H9 (cell line): Measurements from ENCODE around the gene KCNMA1. TPM values are rescaled to one million over a fixed set of nuclear protein-coding genes. Genes with fewer than 3 reads are reported as not detected.

Source experiments
- DNase-seq: peaks from one replicate; pipeline ENCODE4 v3.0.0-alpha.2; 2017
- H2AFZ ChIP-seq: one replicate; pipeline ENCODE4 v1.6.1; 2013; ENCODE audit warnings: mild to moderate bottlenecking, low read length, control low read depth, moderate library complexity
- H2AK5ac ChIP-seq: 2 replicates; pipeline ENCODE4 v1.6.1; 2013; ENCODE audit warnings: low read length, control low read depth, mixed read lengths; ENCODE audit not compliant: insufficient read length
- H2BK120ac ChIP-seq: one replicate; pipeline ENCODE4 v1.6.1; 2013; ENCODE audit warnings: low read depth, mild to moderate bottlenecking, low read length, control low read depth, inconsistent platforms; ENCODE audit not compliant: poor library complexity, severe bottlenecking
- H2BK12ac ChIP-seq: 2 replicates; pipeline ENCODE4 v1.6.1; 2013; ENCODE audit warnings: low read length, control low read depth, mixed read lengths, low read depth; ENCODE audit not compliant: insufficient read length
- H2BK15ac ChIP-seq: 2 replicates; pipeline ENCODE4 v1.6.1; 2013; ENCODE audit warnings: low read depth, low read length, control low read depth
- H2BK20ac ChIP-seq: one replicate; pipeline ENCODE4 v1.6.1; 2013; ENCODE audit warnings: low read depth, mild to moderate bottlenecking, low read length, control low read depth, inconsistent platforms; ENCODE audit not compliant: poor library complexity, severe bottlenecking
- H2BK5ac ChIP-seq: 2 replicates; pipeline ENCODE4 v1.6.1; 2013; ENCODE audit warnings: low read length, control low read depth, mixed read lengths; ENCODE audit not compliant: insufficient read length
- H3K14ac ChIP-seq: 2 replicates; pipeline ENCODE4 v1.6.1; 2013; ENCODE audit warnings: low read length, control low read depth; ENCODE audit not compliant: insufficient read depth
- H3K18ac ChIP-seq: 2 replicates; pipeline ENCODE4 v1.6.1; 2013; ENCODE audit warnings: low read depth, mild to moderate bottlenecking, mixed read lengths, low read length, control low read depth; ENCODE audit not compliant: insufficient read length
- H3K23ac ChIP-seq: 2 replicates; pipeline ENCODE4 v1.6.1; 2013; ENCODE audit warnings: low read length, control low read depth, mixed read lengths, low read depth; ENCODE audit not compliant: insufficient read length
- H3K23me2 ChIP-seq: 2 replicates; pipeline ENCODE4 v1.6.1; 2013; ENCODE audit warnings: low read depth, mild to moderate bottlenecking, mixed read lengths, low read length, control low read depth; ENCODE audit not compliant: insufficient read length, poor library complexity, severe bottlenecking
- H3K27ac ChIP-seq: 2 replicates; pipeline ENCODE4 v1.5.1; 2013; ENCODE audit warnings: low read length, control low read depth, mixed read lengths, low read depth; ENCODE audit not compliant: insufficient read length
- H3K27me3 ChIP-seq: 2 replicates; pipeline ENCODE4 v1.6.1; 2013; ENCODE audit warnings: low read length, control low read depth, inconsistent platforms; ENCODE audit not compliant: insufficient read depth
- H3K4ac ChIP-seq: 2 replicates; pipeline ENCODE4 v1.6.1; 2013; ENCODE audit warnings: low read depth, mild to moderate bottlenecking, control low read depth, inconsistent platforms, low read length, moderate library complexity
- H3K4me1 ChIP-seq: 2 replicates; pipeline ENCODE4 v1.6.1; 2013; ENCODE audit warnings: low read length, control low read depth, inconsistent platforms; ENCODE audit not compliant: insufficient read depth
- H3K4me2 ChIP-seq: 2 replicates; pipeline ENCODE4 v1.6.1; 2013; ENCODE audit warnings: low read length, control low read depth, mixed read lengths; ENCODE audit not compliant: insufficient read length, insufficient read depth
- H3K56ac ChIP-seq: 2 replicates; pipeline ENCODE4 v1.6.1; 2013; ENCODE audit warnings: low read depth, mild to moderate bottlenecking, mixed read lengths, low read length, control low read depth; ENCODE audit not compliant: insufficient read length
- H3K79me1 ChIP-seq: 2 replicates; pipeline ENCODE4 v1.6.1; 2013; ENCODE audit warnings: low read depth, mild to moderate bottlenecking, moderate library complexity, low read length, control low read depth, inconsistent platforms; ENCODE audit not compliant: insufficient read depth, poor library complexity, severe bottlenecking
- H3K79me2 ChIP-seq: 2 replicates; pipeline ENCODE4 v1.6.1; 2013; ENCODE audit warnings: low read length, control low read depth, inconsistent platforms; ENCODE audit not compliant: insufficient read depth
- H3K9ac ChIP-seq: 2 replicates; pipeline ENCODE4 v1.6.1; 2013; ENCODE audit warnings: low read length, control low read depth, mixed read lengths; ENCODE audit not compliant: insufficient read length; ENCODE audit errors: extremely low read depth
- H3K9me3 ChIP-seq: one replicate; pipeline ENCODE4 v1.6.1; 2013; ENCODE audit warnings: low read depth, low read length, inconsistent platforms; ENCODE audit not compliant: control insufficient read depth
- H3T11ph ChIP-seq: one replicate; pipeline ENCODE4 v1.6.1; 2013; ENCODE audit warnings: mild to moderate bottlenecking, low read length, control low read depth, inconsistent platforms
- H4K20me1 ChIP-seq: one replicate; pipeline ENCODE4 v1.6.1; 2013; ENCODE audit not compliant: control insufficient read depth, insufficient read length, insufficient read depth
- H4K5ac ChIP-seq: 2 replicates; pipeline ENCODE4 v1.6.1; 2013; ENCODE audit warnings: low read depth, mild to moderate bottlenecking, mixed read lengths, low read length, control low read depth; ENCODE audit not compliant: insufficient read length
- H4K8ac ChIP-seq: replicated peaks from 2 replicates; pipeline ENCODE4 v1.6.1; 2013; ENCODE audit warnings: low read length, control low read depth, mixed read lengths, low read depth; ENCODE audit not compliant: insufficient read length
- H4K91ac ChIP-seq: 2 replicates; pipeline ENCODE4 v1.6.1; 2013; ENCODE audit warnings: low read depth, mild to moderate bottlenecking, moderate library complexity, mixed read lengths, low read length, control low read depth; ENCODE audit not compliant: insufficient read length
- H3K27ac Mint-ChIP-seq, 3 experiments: 2 replicates in 2 of 3; 3 replicates in 1 of 3; pipeline ENCODE4 v1.8.0; 2020 to 2021; ENCODE audit warnings: mixed read lengths in 3 of 3, mild to moderate bottlenecking in 1 of 3, moderate library complexity in 1 of 3
- H3K27me3 Mint-ChIP-seq: 2 replicates; pipeline ENCODE4 v1.8.0; 2021; ENCODE audit warnings: low read depth, mild to moderate bottlenecking, moderate library complexity, mixed read lengths
- H3K36me3 Mint-ChIP-seq, 3 experiments: 2 replicates in 2 of 3; 3 replicates in 1 of 3; pipeline ENCODE4 v1.8.0; 2020 to 2021; ENCODE audit warnings: low read depth in 3 of 3, mixed read lengths in 3 of 3; ENCODE audit not compliant: insufficient read depth in 1 of 3
- H3K4me1 Mint-ChIP-seq, 2 experiments: 2 replicates each; pipeline ENCODE4 v1.8.0; 2020; ENCODE audit warnings: mixed read lengths in 2 of 2
- H3K4me3 Mint-ChIP-seq, 2 experiments: 2 replicates in 1 of 2; 3 replicates in 1 of 2; pipeline ENCODE4 v1.8.0; 2020 to 2021; ENCODE audit warnings: mild to moderate bottlenecking in 2 of 2, mixed read lengths in 2 of 2, moderate library complexity in 1 of 2
- H3K9me3 Mint-ChIP-seq, 2 experiments: 2 replicates in 1 of 2; 3 replicates in 1 of 2; pipeline ENCODE4 v1.8.0; 2020; ENCODE audit warnings: mild to moderate bottlenecking in 2 of 2, mixed read lengths in 2 of 2, moderate library complexity in 1 of 2
- CTCF ChIP-seq: fragments of 200-600 bp; sonication (generic); conservative IDR thresholded peaks from 3 replicates; pipeline ENCODE4 v1.8.0; 2021; ENCODE audit warnings: antibody characterized with exemption, mild to moderate bottlenecking
- WGBS: extraction: QIAGEN DNeasy Blood & Tissue Kit; methylation state at CpG from one replicate; pipeline ENCODE4 v1.1.7; 2013; ENCODE audit warnings: missing lambda C conversion rate, low lambda C conversion rate, mixed read lengths; ENCODE audit not compliant: insufficient read length; ENCODE audit errors: extremely low coverage; 5-methylcytosine and 5-hydroxymethylcytosine counted together
- total RNA-seq: library from RNA; stranded (reverse); gene quantifications from 2 replicates; pipeline ENCODE4 v1.2.1, GENCODE V29; 2021

The KCNMA1 gene
- total RNA-seq, 1 experiment from 2014 or later = 2.0 TPM

GRCh38 chr10:77125231-77125630 is 512.4 kb downstream of the KCNMA1 start:
- no peaks in the 10 kb centered on the region for H3K4me1 ChIP-seq
- H3K27me3 ChIP-seq = no peaks in the 10 kb centered on the region
- no peaks in the 10 kb centered on the region for H4K20me1 ChIP-seq
- Mint-ChIP-seq H3K27me3 (peaks cover 6% of the 10 kb centered on the region), H3K4me1 (peaks cover 0 to 3% of the 10 kb centered on the region in 2 experiments; a peak in 1 of 4 replicates), H3K9me3 (no peaks in the 10 kb centered on the region), H3K4me3 (no peak overlapping the region), H3K36me3 (no peaks in the 10 kb centered on the region), H3K27ac (no peak overlapping the region)
- H3K18ac ChIP-seq = no peak overlapping the region
- no peak overlapping the region for H3K4me2 ChIP-seq
- H3K9me3 ChIP-seq = no peaks in the 10 kb centered on the region
- no peak overlapping the region for H2BK120ac ChIP-seq
- no peak overlapping the region for H3K27ac ChIP-seq
- H3K14ac ChIP-seq = no peak overlapping the region
- no peak overlapping the region for H3T11ph ChIP-seq
- H2BK5ac ChIP-seq = no peak overlapping the region
- TF ChIP-seq CTCF = no peak
- H2AK5ac ChIP-seq = no peak overlapping the region
- H3K79me1 ChIP-seq = no peaks in the 10 kb centered on the region
- no peak overlapping the region for H2AFZ ChIP-seq
- H3K56ac ChIP-seq = no peak overlapping the region
- H2BK12ac ChIP-seq = no peak overlapping the region
- H4K8ac ChIP-seq = no peak overlapping the region
- H3K9ac ChIP-seq = no peak overlapping the region
- no peak overlapping the region for H2BK15ac ChIP-seq
- H4K5ac ChIP-seq = no peak overlapping the region
- WGBS = no CpG with 5 or more reads among the region's 4 CpGs
- H3K79me2 ChIP-seq = no peaks in the 10 kb centered on the region
- no peak for DNase-seq
- no peaks in the 10 kb centered on the region for H3K23me2 ChIP-seq
- H2BK20ac ChIP-seq = no peak overlapping the region
- H3K4ac ChIP-seq = no peak overlapping the region
- no peak overlapping the region for H4K91ac ChIP-seq
- no peak overlapping the region for H3K23ac ChIP-seq
